IPS-11a (cell line): Measurements from ENCODE around the gene AVL9.
A peak's percentile ranks its signal among the peaks of the same experiment; 100 is the strongest.
"Not testable (repeated sequence)": the region's sequence is repeated elsewhere in the genome, so short reads cannot be mapped to it uniquely, and the experiment has no call there.

Source experiments
- H3K4me3 ChIP-seq: one replicate; pipeline ENCODE4 v1.5.1; 2013; ENCODE audit warnings: low read depth, low read length, control low read depth

Gene AVL9

GRCh38 chr7:32495298-32496051 lies at the start of gene AVL9:
AVL9 (plus strand) TSS chr7:32495489; CDS start chr7:32495710, 221 bp downstream.
- peak within 1 kb of the TSS; percentile 86 for H3K4me3 ChIP-seq

GRCh38 chr7:32447218-32447617 lies 48.1 kb upstream of the AVL9 start:
- no peak overlapping the region for H3K4me3 ChIP-seq

- no peak overlapping the region for H3K4me3 ChIP-seq
Observed at GRCh38 chr7:32453341-32454011, 41.8 kb upstream of the AVL9 start.

DNA sequence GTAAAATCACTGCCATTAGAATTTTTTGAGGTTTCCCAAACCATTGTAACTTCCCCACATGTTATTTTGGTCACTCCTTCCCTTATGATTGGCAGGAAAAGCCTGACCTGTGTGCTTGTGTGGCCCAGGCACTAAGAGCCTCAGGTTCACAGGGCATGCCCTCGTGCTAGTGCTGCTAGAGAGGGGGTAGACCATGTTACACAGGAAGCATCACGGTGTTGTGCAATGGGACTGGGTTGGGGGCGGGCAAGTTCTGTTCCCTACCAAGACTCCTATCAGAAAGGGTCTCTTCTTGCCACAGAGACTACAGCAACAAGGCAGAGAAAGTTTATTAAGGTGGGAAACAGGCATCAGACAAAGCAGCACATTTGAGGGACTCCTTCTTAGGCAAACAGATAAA lies 37.3 kb upstream of the AVL9 start:
- no peak overlapping the region for H3K4me3 ChIP-seq

- no peak overlapping the region for H3K4me3 ChIP-seq
Observed at GRCh38 chr7:32459788-32460187, 35.5 kb upstream of the AVL9 start.

DNA sequence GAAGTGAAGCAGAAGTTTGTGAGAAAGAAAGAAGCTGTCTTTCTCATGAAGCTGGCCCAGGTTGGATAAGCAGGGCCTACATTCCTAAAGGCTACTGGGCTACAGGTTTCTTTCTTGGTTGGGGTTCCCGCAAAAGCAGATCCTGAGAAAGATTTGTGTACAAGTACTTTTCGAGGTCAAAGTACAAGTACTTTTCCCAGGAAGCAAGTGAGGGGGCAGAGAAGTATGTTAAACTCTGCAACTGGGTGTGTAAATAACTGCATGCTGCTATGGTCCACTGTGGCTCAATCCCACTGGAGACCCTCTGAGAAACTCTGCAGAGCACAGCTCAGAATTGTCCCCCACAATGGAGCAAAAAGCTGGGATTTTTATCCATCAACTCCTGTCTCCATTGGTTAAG lies 33.8 kb upstream of the AVL9 start:
- no peak overlapping the region for H3K4me3 ChIP-seq

DNA sequence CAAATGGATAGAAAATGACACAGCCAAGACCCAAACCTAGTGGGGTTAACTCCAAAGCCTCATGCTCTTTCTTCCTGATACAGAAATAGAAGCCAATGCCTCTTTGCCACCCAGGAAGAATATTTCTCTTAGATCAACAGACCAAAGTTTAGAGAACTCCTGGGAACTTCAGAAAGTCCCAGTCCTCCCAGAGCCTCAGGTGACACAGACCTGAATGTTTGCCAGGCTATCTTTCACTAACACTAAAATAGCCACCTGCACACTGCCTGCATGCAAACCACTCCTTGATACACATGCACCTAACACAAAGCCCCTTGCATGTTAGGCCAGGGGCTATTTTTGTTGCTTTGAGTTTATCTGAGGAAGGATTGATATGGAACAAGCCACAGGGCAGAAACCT lies 32.8 kb upstream of the AVL9 start:
- H3K4me3 ChIP-seq: no peak overlapping the region

DNA sequence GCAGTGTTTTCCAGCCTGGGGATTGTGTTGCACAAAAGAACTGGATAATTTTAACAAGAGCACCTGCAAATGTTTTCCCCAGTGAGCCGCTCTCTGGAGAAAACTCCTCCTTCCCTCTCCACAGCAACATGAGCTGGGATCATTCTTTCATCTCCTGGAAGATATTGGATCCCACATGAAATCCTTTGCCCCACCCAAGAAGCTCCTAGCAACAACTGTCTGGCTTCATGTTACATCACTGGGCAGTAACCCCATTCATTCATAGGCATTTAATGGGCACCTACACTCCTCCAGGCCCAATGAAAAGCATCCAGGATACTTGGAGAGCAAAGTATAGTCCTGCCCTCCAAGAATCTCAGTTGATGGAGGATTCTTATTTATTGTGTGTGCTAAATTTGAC lies 32.3 kb upstream of the AVL9 start:
- H3K4me3 ChIP-seq: no peak overlapping the region

DNA sequence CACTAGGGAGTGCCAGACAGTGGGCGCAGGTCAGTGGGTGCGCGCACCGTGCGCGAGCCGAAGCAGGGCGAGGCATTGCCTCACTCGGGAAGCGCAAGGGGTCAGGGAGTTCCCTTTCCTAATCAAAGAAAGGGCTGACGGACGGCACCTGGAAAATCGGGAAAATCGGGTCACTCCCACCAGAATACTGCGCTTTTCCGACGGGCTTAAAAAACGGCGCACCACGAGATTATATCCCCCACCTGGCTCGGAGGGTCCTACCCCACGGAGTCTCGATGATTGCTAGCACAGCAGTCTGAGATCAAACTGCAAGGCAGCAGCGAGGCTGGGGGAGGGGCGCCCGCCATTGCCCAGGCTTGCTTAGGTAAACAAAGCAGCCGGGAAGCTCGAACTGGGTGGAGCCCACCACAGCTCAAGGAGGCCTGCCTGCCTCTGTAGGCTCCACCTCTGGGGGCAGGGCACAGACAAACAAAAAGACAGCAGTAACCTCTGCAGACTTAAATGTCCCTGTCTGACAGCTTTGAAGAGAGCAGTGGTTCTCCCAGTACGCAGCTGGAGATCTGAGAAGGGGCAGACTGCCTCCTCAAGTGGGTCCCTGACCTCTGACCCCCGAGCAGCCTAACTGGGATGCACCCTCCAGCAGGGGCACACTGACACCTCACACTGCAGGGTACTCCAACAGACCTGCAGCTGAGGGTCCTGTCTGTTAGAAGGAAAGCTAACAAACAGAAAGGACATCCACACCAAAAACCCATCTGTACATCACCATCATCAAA lies 30.5 kb upstream of the AVL9 start:
- not testable (repeated sequence) for H3K4me3 ChIP-seq

- not testable (repeated sequence) for H3K4me3 ChIP-seq
Observed at GRCh38 chr7:32470004-32470403, 25.3 kb upstream of the AVL9 start.

DNA sequence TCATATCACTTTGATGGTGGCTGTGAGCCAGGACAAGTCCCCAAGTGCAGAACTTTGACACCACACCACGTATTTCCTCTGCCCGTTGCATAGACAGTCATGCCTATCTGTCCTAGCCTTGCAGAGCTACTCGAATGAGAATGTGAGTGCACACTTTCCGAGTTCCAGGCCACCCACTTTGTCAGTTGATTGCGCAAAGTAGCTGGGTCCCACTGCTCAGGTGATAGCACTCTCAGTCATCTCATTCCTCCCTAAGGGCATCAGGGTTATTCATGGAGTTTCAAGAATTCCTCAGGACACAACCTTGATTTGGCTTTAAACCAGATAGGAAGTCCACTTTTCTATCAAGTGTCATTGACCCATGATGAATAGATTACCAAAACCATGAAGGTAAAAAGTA lies 24.4 kb upstream of the AVL9 start:
- H3K4me3 ChIP-seq: no peak overlapping the region

- no peak overlapping the region for H3K4me3 ChIP-seq
Observed at GRCh38 chr7:32472015-32472414, 23.3 kb upstream of the AVL9 start.

DNA sequence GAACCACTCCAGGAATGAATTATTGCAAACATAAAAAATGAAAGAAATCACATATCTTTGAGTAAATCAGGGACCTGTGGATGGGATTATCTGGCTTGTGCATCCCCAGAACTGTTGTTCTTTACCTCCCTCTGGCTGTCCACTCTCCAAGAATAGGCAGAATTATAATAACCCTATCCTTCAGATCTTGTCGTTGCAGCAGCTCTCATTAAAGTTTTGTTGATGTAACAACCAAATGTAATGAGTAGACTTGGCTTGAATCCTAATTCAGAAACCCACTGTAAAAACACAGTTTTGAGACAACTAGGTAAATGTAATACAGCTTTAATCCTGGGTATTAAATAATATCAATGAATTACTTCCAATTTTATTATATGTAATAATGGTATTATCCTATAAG lies 21.3 kb upstream of the AVL9 start:
- H3K4me3 ChIP-seq: no peak overlapping the region

- H3K4me3 ChIP-seq: no peak overlapping the region
Observed at GRCh38 chr7:32476816-32477648, 18.3 kb upstream of the AVL9 start.

- no peak overlapping the region for H3K4me3 ChIP-seq
Observed at GRCh38 chr7:32477649-32477980, 17.7 kb upstream of the AVL9 start.

DNA sequence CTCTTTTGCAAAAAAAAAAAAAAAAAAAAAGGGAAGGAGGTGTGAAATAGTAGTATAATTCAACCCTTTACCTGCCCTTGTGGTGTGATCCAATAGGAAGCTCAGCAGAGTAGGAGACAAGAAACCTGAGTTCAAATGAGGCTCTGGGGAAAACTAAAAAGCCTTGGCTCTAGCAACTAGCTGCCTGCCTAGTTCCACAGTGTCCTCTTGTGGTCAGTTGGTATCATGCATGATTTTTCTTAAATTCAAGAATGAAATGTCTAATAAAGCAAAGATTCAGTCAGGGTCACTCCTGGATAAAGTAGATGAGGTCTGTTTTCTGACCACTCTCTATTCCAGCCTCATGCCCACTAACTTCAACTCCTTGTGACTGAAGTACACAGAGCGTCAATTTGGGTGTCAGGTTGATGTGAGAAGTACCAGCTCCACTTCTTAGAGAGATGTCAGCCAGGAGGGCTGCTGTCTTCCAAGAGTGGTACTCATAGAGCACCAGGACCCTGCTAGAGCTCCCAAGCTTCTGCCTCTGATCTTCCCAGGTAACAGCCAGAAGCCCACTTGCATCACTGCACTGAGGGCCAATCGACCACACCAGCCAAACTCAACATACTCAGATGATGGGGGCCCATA lies 15.6 kb upstream of the AVL9 start:
- H3K4me3 ChIP-seq: no peak overlapping the region

DNA sequence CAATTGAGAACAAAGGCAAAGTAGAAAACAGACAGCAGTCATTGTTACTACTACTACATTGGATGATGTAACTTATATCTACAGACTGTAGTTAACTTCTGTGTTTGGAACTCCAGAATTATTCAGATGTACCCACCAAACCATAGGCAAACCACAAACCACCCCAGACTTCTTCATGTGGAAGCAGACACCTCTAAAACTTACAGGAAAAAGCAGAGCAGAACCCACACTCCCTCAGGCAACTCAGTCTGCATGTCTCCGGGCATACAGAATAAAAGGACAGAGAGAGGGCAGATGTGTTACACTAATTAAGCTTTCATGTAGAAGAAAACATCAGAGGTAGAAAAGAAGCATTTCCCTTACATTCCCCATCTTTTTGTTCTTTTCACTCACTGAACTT lies 14.1 kb upstream of the AVL9 start:
- H3K4me3 ChIP-seq: no peak overlapping the region

DNA sequence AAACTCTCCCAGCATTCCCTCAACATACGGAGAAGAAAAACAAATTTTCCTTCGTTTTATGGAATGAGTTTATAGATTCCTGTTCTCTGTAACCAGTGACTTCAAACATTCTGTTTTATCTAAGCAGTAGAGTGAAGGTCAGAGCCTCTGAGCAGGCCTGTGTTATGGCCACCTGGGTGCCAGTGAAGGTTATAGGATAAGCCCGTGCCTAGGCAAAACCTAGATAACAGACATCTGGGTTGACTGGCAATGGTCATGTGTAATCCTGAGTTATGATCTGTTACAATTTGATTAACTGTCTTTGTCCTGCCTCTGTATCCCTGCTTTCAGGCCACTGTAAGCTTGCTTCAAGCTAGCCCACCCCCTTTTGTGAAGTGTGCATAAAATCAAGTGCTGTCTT lies 13.4 kb upstream of the AVL9 start:
- no peak overlapping the region for H3K4me3 ChIP-seq

GRCh38 chr7:32489788-32490126 lies 5.5 kb upstream of the AVL9 start:
- H3K4me3 ChIP-seq: peak overlapping the region; percentile 98

GRCh38 chr7:32490127-32490796 lies 5.0 kb upstream of the AVL9 start, which contains the start of gene LSM5:
LSM5 (minus strand) TSS chr7:32490380; CDS start chr7:32490365, 15 bp downstream.
- peak within 1 kb of the TSS; percentile 98 for H3K4me3 ChIP-seq
